NOMO-1 (cell line): Measurements from ENCODE around the gene RASA1.
"Not testable (repeated sequence)": the region's sequence is repeated elsewhere in the genome, so short reads cannot be mapped to it uniquely, and the experiment has no call there.

Experiments
- DNase-seq, 2 experiments: peaks; one replicate each; lab custom pipeline; 2025; ENCODE audit not compliant: unreplicated experiment in 2 of 2; lab: John Stamatoyannopoulos, UW

RASA1 gene

GRCh38 chr5:87267574-87268125 is at the start of gene RASA1:
Gene RASA1 (plus strand): TSS chr5:87267883. CDS start chr5:87268452, 569 bp downstream.
- DNase-seq = peak; percentile 80 to 88

- no peak for DNase-seq
Observed at GRCh38 chr5:87229780-87230179, 37.9 kb upstream of the RASA1 start.

GRCh38 chr5:87231037-87231808 is 36.5 kb upstream of the RASA1 start:
- no peak for DNase-seq

- no peak for DNase-seq
Observed at GRCh38 chr5:87233143-87233542, 34.5 kb upstream of the RASA1 start.

GRCh38 chr5:87241555-87241954 is 26.1 kb upstream of the RASA1 start:
- no peak for DNase-seq

GRCh38 chr5:87242242-87242641 is 25.4 kb upstream of the RASA1 start:
- DNase-seq = no peak

GRCh38 chr5:87243161-87243844 is 24.4 kb upstream of the RASA1 start:
- DNase-seq = peak; percentile 62 to 89

- DNase-seq = no peak
Observed at GRCh38 chr5:87245451-87245850, 22.2 kb upstream of the RASA1 start.

GRCh38 chr5:87246061-87246460 is 21.6 kb upstream of the RASA1 start:
- no peak for DNase-seq

GRCh38 chr5:87252283-87252605 is 15.4 kb upstream of the RASA1 start:
- DNase-seq = no peak

GRCh38 chr5:87254035-87254434 is 13.6 kb upstream of the RASA1 start:
- no peak for DNase-seq

- no peak for DNase-seq
Observed at GRCh38 chr5:87258507-87258906, 9.2 kb upstream of the RASA1 start.

- DNase-seq = no peak
Observed at GRCh38 chr5:87260604-87261192, 7.0 kb upstream of the RASA1 start.

GRCh38 chr5:87263498-87263897 is 4.2 kb upstream of the RASA1 start:
- DNase-seq = no peak

GRCh38 chr5:87266914-87267573 is 639 bp upstream of the RASA1 start:
- no peak for DNase-seq

GRCh38 chr5:87268126-87268969 is 665 bp downstream of the RASA1 start:
- peak; percentile 80 to 87 for DNase-seq

- DNase-seq = no peak
Observed at GRCh38 chr5:87268970-87269377, 1.3 kb downstream of the RASA1 start.

- not testable (repeated sequence) for DNase-seq
Observed at GRCh38 chr5:87270888-87271287, 3.2 kb downstream of the RASA1 start.

GRCh38 chr5:87276655-87277054 is 9.0 kb downstream of the RASA1 start:
- no peak for DNase-seq

- peak in 1 of 2 experiments; percentile 11 for DNase-seq
Observed at GRCh38 chr5:87277279-87277835, 9.7 kb downstream of the RASA1 start.
